ENCODE results near the gene MIAT. TPM values are rescaled to one million over a fixed set of nuclear protein-coding genes. Genes with fewer than 3 reads are reported as not detected.

Gene MIAT
- total RNA-seq, 4 donors from 2014 or later = 1.00 to 17.1 (median 3.0) TPM

GRCh38 chr22:26692215-26692614 is 34.8 kb downstream of the MIAT start:
- intact Hi-C loops (cut with DNase I; ENCODE audit: low total_unique reads) = no loop called here

GRCh38 chr22:26697151-26697550 is 39.8 kb downstream of the MIAT start:
- Histone ChIP-seq H3K27me3 (no peaks in the 10 kb centered on the region), H3K4me1 (no peaks in the 10 kb centered on the region), H3K36me3 (peaks cover 0 to 22% (median 0%) of the 10 kb centered on the region in 4 donors), H3K4me3 (no peak overlapping the region), H3K9me3 (no peaks in the 10 kb centered on the region), H3K27ac (no peak overlapping the region)
- intact Hi-C loops (cut with DNase I; ENCODE audit: low total_unique reads) = no loop called here
- TF ChIP-seq EP300 (IDR thresholded peaks at IDR 0.05; ENCODE audit: low read depth) (no peak), POLR2AphosphoS5 (IDR thresholded peaks at IDR 0.05) (no peak), CTCF (IDR thresholded peaks at IDR 0.05) (no peak), POLR2A (IDR thresholded peaks at IDR 0.05) (no peak)
- 93 to 100% methylated on average over 1 to 2 of the region's 2 CpGs for WGBS, 2 donors (ENCODE audit: low coverage in 1 of 2)
- in situ Hi-C loops (cut with MboI; ENCODE audit: low pct_ligation_motif_present in 1 of 4, low pct_unique_long_range_greater_than_20kb in 1 of 4, low sequenced_read_pairs in 3 of 4) = no loop called here
- no peak for DNase-seq

More at GRCh38 chr22:26692215-26692614, 34.8 kb downstream of the MIAT start:
- in situ Hi-C loops (cut with MboI; ENCODE audit: low pct_ligation_motif_present in 1 of 4, low pct_unique_long_range_greater_than_20kb in 1 of 4, low sequenced_read_pairs in 3 of 4) = no loop called here
- Histone ChIP-seq H3K9me3 (no peaks in the 10 kb centered on the region), H3K27me3 (no peaks in the 10 kb centered on the region), H3K4me1 (no peaks in the 10 kb centered on the region), H3K4me3 (no peak overlapping the region), H3K27ac (no peak overlapping the region), H3K36me3 (peaks cover 0 to 11% (median 0%) of the 10 kb centered on the region in 4 donors)
- WGBS, 2 donors (ENCODE audit: low coverage in 1 of 2) = 67 to 90% methylated on average over 1 to 3 of the region's 3 CpGs
- TF ChIP-seq CTCF (IDR thresholded peaks at IDR 0.05) = no peak
- no peak for TF ChIP-seq EP300 (IDR thresholded peaks at IDR 0.05; ENCODE audit: low read depth)
- TF ChIP-seq POLR2AphosphoS5 (IDR thresholded peaks at IDR 0.05) = no peak
- no peak for TF ChIP-seq POLR2A (IDR thresholded peaks at IDR 0.05)
- DNase-seq = no peak

GRCh38 chr22:26700462-26700861 is 43.1 kb downstream of the MIAT start:
- in situ Hi-C loops (cut with MboI; ENCODE audit: low pct_ligation_motif_present in 1 of 4, low pct_unique_long_range_greater_than_20kb in 1 of 4, low sequenced_read_pairs in 3 of 4) = no loop called here
- peaks cover 0 to 10% (median 0%) of the 10 kb centered on the region in 4 donors for H3K36me3 ChIP-seq
- no peak for TF ChIP-seq POLR2AphosphoS5 (IDR thresholded peaks at IDR 0.05)
- no peak for TF ChIP-seq POLR2A (IDR thresholded peaks at IDR 0.05)
- H3K27me3 ChIP-seq = no peaks in the 10 kb centered on the region
- intact Hi-C loops (cut with DNase I; ENCODE audit: low total_unique reads) = no loop called here
- no peak for DNase-seq
- H3K4me1 ChIP-seq = no peaks in the 10 kb centered on the region
- no peaks in the 10 kb centered on the region for H3K9me3 ChIP-seq
- no peak overlapping the region for H3K4me3 ChIP-seq
- no peak overlapping the region for H3K27ac ChIP-seq

- no peak for TF ChIP-seq CTCF (IDR thresholded peaks at IDR 0.05)
- no peak for TF ChIP-seq POLR2A (IDR thresholded peaks at IDR 0.05)
- no peak for TF ChIP-seq EP300 (IDR thresholded peaks at IDR 0.05; ENCODE audit: low read depth)
- TF ChIP-seq POLR2AphosphoS5 (IDR thresholded peaks at IDR 0.05) = no peak
- no peak overlapping the region for H3K4me3 ChIP-seq
- H3K36me3 ChIP-seq = peaks cover 0 to 10% (median 0%) of the 10 kb centered on the region in 4 donors
- H3K27ac ChIP-seq = no peak overlapping the region
- no peaks in the 10 kb centered on the region for H3K27me3 ChIP-seq
- H3K9me3 ChIP-seq = no peaks in the 10 kb centered on the region
- in situ Hi-C loops (cut with MboI; ENCODE audit: low pct_ligation_motif_present in 1 of 4, low pct_unique_long_range_greater_than_20kb in 1 of 4, low sequenced_read_pairs in 3 of 4) = no loop called here
- 96 to 97% methylated on average over 4 of the region's 4 CpGs for WGBS, 2 donors (ENCODE audit: low coverage in 1 of 2)
- intact Hi-C loops (cut with DNase I; ENCODE audit: low total_unique reads) = no loop called here
- DNase-seq = no peak
- no peaks in the 10 kb centered on the region for H3K4me1 ChIP-seq
These were observed 43.5 kb downstream of the MIAT start for GRCh38 chr22:26700886-26701285.

GRCh38 chr22:26701323-26701722 is 43.9 kb downstream of the MIAT start:
- H3K36me3 ChIP-seq = peaks cover 0 to 10% (median 0%) of the 10 kb centered on the region in 4 donors
- H3K4me1 ChIP-seq = no peaks in the 10 kb centered on the region
- in situ Hi-C loops (cut with MboI; ENCODE audit: low pct_ligation_motif_present in 1 of 4, low pct_unique_long_range_greater_than_20kb in 1 of 4, low sequenced_read_pairs in 3 of 4) (no loop called here), intact Hi-C loops (cut with DNase I; ENCODE audit: low total_unique reads) (no loop called here)
- WGBS, 2 donors (ENCODE audit: low coverage in 1 of 2) = 77 to 100% methylated on average over 1 of the region's 1 CpG
- TF ChIP-seq POLR2A (IDR thresholded peaks at IDR 0.05) (no peak), POLR2AphosphoS5 (IDR thresholded peaks at IDR 0.05) (no peak), EP300 (IDR thresholded peaks at IDR 0.05; ENCODE audit: low read depth) (no peak), CTCF (IDR thresholded peaks at IDR 0.05) (no peak)
- no peak overlapping the region for H3K27ac ChIP-seq
- no peak for DNase-seq
- H3K4me3 ChIP-seq = no peak overlapping the region
- no peaks in the 10 kb centered on the region for H3K27me3 ChIP-seq
- H3K9me3 ChIP-seq = no peaks in the 10 kb centered on the region

Measured in transverse colon (tissue), 4 donors.